ENCODE results near the gene TMF1.

TMF1 gene

DNA sequence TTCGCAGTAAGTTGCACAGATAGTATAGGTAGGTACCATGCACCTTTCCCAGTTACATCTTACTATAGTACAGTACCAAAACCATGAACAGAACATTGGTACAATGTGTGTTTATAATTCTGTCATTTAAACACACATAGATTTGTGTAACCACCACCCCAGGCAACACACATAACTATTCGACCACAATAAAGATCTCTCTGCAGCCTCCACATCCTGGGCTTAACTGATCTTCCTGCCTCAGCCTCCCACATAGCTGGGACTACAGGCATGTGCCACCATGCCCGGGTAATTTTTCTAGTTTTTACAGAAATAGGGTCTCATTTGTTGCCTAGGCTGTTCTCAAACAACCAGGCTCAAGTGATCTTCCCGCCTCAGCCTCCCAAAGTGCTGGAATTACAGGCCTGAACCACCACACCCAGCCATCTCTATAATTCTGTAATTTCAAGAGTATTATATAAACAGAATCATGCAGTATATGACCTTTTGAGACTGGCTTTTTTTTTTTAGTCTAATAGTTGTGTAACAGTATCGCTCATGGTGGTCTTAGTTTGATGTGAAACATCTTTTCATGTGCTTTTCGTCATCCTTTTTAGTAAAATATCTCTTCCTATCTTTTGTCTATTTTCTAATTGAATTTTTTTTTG lies 13.3 kb upstream of the TMF1 start:
- ChIA-PET CTCF (interaction anchor here (0.6 kb wide), 1 partner anchor 50 kb away, joined by 3 read pairs; no protein-coding TSS in a partner anchor), POLR2A (interaction anchor here (1.5 kb wide), 1 partner anchor 51 kb away, joined by 3 read pairs; the partner anchor contains the start of gene EOGT)
- no peak for DNase-seq (ENCODE audit: extremely low spot score)
- TF ChIP-seq TARDBP (IDR thresholded peaks at IDR 0.05): no peak
- no peak for TF ChIP-seq L3MBTL2 (conservative IDR thresholded peaks at IDR 0.05)
- no peak for TF ChIP-seq FOXK2 (IDR thresholded peaks at IDR 0.05)
- no peak for TF ChIP-seq ELF4 (IDR thresholded peaks at IDR 0.05)
- no peak for TF ChIP-seq CTBP1 (IDR thresholded peaks at IDR 0.05; ENCODE audit: borderline replicate concordance)
- no peak for TF ChIP-seq LEF1 (IDR thresholded peaks at IDR 0.05; ENCODE audit: borderline replicate concordance)
- no peak for TF ChIP-seq SP1 (IDR thresholded peaks at IDR 0.05)
- no peak for TF ChIP-seq HDGF (IDR thresholded peaks at IDR 0.05; ENCODE audit: borderline replicate concordance)
- TF ChIP-seq BHLHE40 (IDR thresholded peaks at IDR 0.05; ENCODE audit: borderline replicate concordance): no peak
- no peak for TF ChIP-seq SUZ12 (IDR thresholded peaks at IDR 0.05)
- TF ChIP-seq, protein P1, sequence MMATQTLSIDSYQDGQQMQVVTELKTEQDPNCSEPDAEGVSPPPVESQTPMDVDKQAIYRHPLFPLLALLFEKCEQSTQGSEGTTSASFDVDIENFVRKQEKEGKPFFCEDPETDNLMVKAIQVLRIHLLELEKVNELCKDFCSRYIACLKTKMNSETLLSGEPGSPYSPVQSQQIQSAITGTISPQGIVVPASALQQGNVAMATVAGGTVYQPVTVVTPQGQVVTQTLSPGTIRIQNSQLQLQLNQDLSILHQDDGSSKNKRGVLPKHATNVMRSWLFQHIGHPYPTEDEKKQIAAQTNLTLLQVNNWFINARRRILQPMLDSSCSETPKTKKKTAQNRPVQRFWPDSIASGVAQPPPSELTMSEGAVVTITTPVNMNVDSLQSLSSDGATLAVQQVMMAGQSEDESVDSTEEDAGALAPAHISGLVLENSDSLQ (IDR thresholded peaks at IDR 0.05): no peak
- TF ChIP-seq ZNF384 (IDR thresholded peaks at IDR 0.05): no peak
- no peak for TF ChIP-seq NFRKB (IDR thresholded peaks at IDR 0.05)
- no peak for TF ChIP-seq ARNT (IDR thresholded peaks at IDR 0.05)
- no peak for TF ChIP-seq FOXA1 (IDR thresholded peaks at IDR 0.05)
- no peak for TF ChIP-seq FOXM1 (IDR thresholded peaks at IDR 0.05; ENCODE audit: borderline replicate concordance)

DNA sequence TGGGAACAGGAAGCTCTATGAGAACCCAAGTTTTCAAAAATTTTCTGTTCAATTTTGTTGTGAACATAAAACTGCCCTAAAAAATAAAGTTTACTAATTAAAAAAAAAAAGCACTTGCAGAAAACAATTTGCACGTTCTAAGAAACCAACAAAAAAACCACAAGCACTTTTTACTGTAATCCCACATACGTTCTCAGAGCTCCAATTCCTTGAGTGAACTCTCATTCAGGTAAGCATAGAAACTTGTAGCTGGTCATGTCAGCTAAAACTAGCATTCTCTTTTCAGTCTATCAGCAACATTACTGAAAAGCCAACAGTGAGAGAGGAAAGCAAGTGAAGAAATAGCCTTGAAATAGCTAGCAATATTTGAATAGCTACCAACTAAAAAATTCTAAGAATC lies 11.5 kb upstream of the TMF1 start:
- CTCF ChIA-PET: no interaction called here
- TF ChIP-seq LEF1 (IDR thresholded peaks at IDR 0.05; ENCODE audit: borderline replicate concordance) (no peak), ZNF384 (IDR thresholded peaks at IDR 0.05) (no peak), HDGF (IDR thresholded peaks at IDR 0.05; ENCODE audit: borderline replicate concordance) (no peak), SP1 (IDR thresholded peaks at IDR 0.05) (no peak), FOXM1 (IDR thresholded peaks at IDR 0.05; ENCODE audit: borderline replicate concordance) (no peak), TARDBP (IDR thresholded peaks at IDR 0.05) (no peak), NFRKB (IDR thresholded peaks at IDR 0.05) (no peak), CTBP1 (IDR thresholded peaks at IDR 0.05; ENCODE audit: borderline replicate concordance) (no peak), SUZ12 (IDR thresholded peaks at IDR 0.05) (no peak), FOXA1 (IDR thresholded peaks at IDR 0.05) (no peak), FOXK2 (IDR thresholded peaks at IDR 0.05) (no peak), ARNT (IDR thresholded peaks at IDR 0.05) (no peak), L3MBTL2 (conservative IDR thresholded peaks at IDR 0.05) (no peak), ELF4 (IDR thresholded peaks at IDR 0.05) (no peak), BHLHE40 (IDR thresholded peaks at IDR 0.05; ENCODE audit: borderline replicate concordance) (no peak)
- no peak for DNase-seq (ENCODE audit: extremely low spot score)
- POLR2A ChIA-PET: interaction anchor here (1.5 kb wide), 1 partner anchor 50 kb away, joined by 3 read pairs; the partner anchor contains the start of gene EOGT

DNA sequence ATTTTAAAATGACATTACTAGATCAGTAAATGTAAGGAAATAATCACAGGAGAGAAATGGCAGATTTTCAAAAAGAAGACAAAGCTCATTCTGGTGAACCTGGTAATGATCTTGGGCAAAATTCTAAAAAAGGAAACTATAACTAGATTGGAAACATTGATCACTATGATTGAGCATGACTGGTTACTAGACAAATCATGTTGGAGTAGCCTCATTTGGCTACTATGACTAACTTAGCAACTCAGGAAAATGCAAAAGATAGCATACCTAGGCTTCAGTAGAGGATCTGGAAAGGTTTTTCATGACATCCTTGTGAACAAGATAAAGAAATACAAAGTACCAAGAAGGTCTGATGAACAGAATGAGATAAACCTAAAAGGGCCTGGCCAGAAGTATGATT lies 7.6 kb upstream of the TMF1 start:
- ChIA-PET CTCF (no interaction called here), POLR2A (no interaction called here)
- TF ChIP-seq ZNF384 (IDR thresholded peaks at IDR 0.05): no peak
- no peak for TF ChIP-seq SP1 (IDR thresholded peaks at IDR 0.05)
- TF ChIP-seq BHLHE40 (IDR thresholded peaks at IDR 0.05; ENCODE audit: borderline replicate concordance): no peak

DNA sequence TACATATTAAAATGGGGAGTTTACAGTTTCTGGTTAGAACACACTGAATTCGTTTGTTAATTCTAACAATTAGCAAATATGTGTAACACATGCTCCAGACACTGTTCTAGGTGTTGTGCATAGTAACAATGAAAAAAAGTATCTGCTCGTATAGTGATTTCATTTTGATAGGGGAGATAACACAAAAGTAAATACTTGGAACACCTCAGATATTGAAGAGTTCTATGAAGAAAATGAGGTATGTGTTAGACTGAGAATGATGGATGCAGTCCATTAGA lies 6.8 kb upstream of the TMF1 start:
- DNase-seq (ENCODE audit: extremely low spot score): no peak
- ChIA-PET CTCF (no interaction called here), POLR2A (no interaction called here)
- TF ChIP-seq L3MBTL2 (conservative IDR thresholded peaks at IDR 0.05) (no peak), ELF4 (IDR thresholded peaks at IDR 0.05) (no peak), CTBP1 (IDR thresholded peaks at IDR 0.05; ENCODE audit: borderline replicate concordance) (no peak), HDGF (IDR thresholded peaks at IDR 0.05; ENCODE audit: borderline replicate concordance) (no peak), FOXK2 (IDR thresholded peaks at IDR 0.05) (no peak)

More for the DNA sequence above, 7.6 kb upstream of the TMF1 start:
- no peak for DNase-seq (ENCODE audit: extremely low spot score)

DNA sequence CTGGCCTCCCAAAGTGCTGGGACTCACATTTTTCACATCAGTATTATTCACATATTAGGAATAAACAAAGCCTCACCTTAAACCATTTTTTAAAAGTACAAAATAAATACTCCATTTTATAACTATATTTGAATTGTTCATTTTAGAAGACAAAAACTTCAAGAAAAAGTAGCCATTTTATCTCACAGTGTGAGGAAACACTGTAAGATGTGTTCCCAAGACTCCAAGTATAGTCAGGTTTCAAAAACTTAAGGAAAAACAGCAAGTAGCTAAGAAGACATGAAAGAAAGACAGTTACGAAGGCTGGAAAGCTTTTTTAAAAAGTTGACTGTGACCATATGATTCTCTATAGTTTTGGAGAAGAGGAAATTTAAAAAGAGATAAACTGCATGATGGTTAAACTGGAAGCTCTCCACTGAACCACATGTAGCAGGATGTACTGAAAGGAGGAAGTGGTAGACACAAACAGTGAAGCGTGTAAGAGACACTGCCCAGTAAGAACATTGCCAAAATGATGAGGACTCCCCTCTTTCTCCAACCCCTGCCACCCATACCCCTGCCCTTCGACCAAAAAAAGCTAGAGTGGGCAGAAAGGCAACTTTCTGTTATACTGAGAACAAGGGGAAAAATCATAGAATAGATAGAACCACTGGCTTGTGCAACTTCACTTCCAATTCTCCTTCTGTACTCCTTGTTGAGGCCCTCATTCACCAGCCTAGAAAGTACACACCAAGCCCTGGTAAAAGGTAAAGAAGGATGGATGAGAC lies 6.2 kb upstream of the TMF1 start:
- POLR2A ChIA-PET: no interaction called here
- CTCF ChIA-PET: no interaction called here
- no peak for DNase-seq (ENCODE audit: extremely low spot score)
- TF ChIP-seq FOXK2 (IDR thresholded peaks at IDR 0.05): no peak
- no peak for TF ChIP-seq SP1 (IDR thresholded peaks at IDR 0.05)
- TF ChIP-seq BHLHE40 (IDR thresholded peaks at IDR 0.05; ENCODE audit: borderline replicate concordance): no peak
- TF ChIP-seq, protein P1 (IDR thresholded peaks at IDR 0.05): no peak
- TF ChIP-seq L3MBTL2 (conservative IDR thresholded peaks at IDR 0.05): no peak
- TF ChIP-seq FOXA1 (IDR thresholded peaks at IDR 0.05): no peak
- no peak for TF ChIP-seq ZNF384 (IDR thresholded peaks at IDR 0.05)
- TF ChIP-seq HDGF (IDR thresholded peaks at IDR 0.05; ENCODE audit: borderline replicate concordance): no peak
- no peak for TF ChIP-seq TARDBP (IDR thresholded peaks at IDR 0.05)
- TF ChIP-seq FOXM1 (IDR thresholded peaks at IDR 0.05; ENCODE audit: borderline replicate concordance): no peak
- no peak for TF ChIP-seq NFRKB (IDR thresholded peaks at IDR 0.05)
- TF ChIP-seq SUZ12 (IDR thresholded peaks at IDR 0.05): no peak
- TF ChIP-seq CTBP1 (IDR thresholded peaks at IDR 0.05; ENCODE audit: borderline replicate concordance): no peak
- no peak for TF ChIP-seq ELF4 (IDR thresholded peaks at IDR 0.05)
- TF ChIP-seq LEF1 (IDR thresholded peaks at IDR 0.05; ENCODE audit: borderline replicate concordance): no peak
- no peak for TF ChIP-seq ARNT (IDR thresholded peaks at IDR 0.05)

DNA sequence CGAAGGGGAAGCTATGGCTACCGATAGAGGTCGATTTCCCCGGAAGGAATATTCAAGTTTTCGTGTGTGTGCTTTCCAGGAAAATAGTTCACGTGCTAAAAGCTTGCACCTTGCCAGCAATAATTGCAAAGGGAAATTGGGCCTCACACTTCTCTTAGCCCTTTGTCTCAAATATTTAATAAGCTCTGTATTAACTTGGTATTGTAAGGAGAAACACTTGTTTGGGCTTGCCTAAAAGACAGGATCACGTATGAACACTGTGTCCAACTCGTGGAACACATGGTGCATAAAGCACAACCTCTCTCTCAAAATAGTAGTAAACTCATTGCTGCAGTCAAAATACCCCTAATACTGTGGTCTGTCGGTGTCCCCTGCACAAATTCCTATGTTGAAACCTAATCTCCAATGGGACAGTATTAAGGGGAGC lies 352 bp upstream of the TMF1 start:
- TF ChIP-seq NFRKB (IDR thresholded peaks at IDR 0.05) (no peak), FOXM1 (IDR thresholded peaks at IDR 0.05; ENCODE audit: borderline replicate concordance) (no peak), ZNF384 (IDR thresholded peaks at IDR 0.05) (no peak), ARNT (IDR thresholded peaks at IDR 0.05) (no peak), SP1 (IDR thresholded peaks at IDR 0.05) (no peak), L3MBTL2 (conservative IDR thresholded peaks at IDR 0.05) (peak; percentile 23; the same call in 1 of the 2 replicates)
- ChIA-PET POLR2A (interaction anchor here (1.2 to 1.5 kb wide), 3 partner anchors 27 to 39 kb away, joined by 6 to 7 read pairs (median 7); partner anchors contain the start of genes ARL6IP5 and EOGT), CTCF (interaction anchor here (0.9 kb wide), 1 partner anchor 69 kb away, joined by 3 read pairs; no protein-coding TSS in a partner anchor)
- no peak for DNase-seq (ENCODE audit: extremely low spot score)

All from HEK293T (cell line).